ENCODE results near the gene C16orf78. TPM values are rescaled to one million over a fixed set of nuclear protein-coding genes. Genes with fewer than 3 reads are reported as not detected.

Gene C16orf78, protein sequence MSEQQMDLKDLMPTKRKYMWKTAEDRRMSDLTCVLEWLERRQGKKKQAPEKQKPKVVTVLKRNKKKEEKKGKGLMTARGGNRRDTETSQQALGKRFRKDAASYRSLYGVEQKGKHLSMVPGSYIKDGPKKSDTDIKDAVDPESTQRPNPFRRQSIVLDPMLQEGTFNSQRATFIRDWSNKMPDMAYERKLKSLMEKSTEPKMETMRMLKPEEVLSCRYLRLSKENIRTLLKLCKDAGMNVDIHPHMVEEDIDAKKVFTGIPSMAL
- not detected for total RNA-seq

GRCh38 chr16:49373504-49373903 is at the start of gene C16orf78:
C16orf78 (plus strand) TSS chr16:49373804; CDS start chr16:49373940, 136 bp downstream.
- ATAC-seq (no peak), DNase-seq (no peak)
- H3K4me1 Mint-ChIP-seq = no peaks in the 10 kb centered on the region
- H3K4me3 Mint-ChIP-seq = no peak within 1 kb of the TSS
- H3K9me3 Mint-ChIP-seq (ENCODE audit: low read depth) = no peaks in the 10 kb centered on the region
- no peak within 1 kb of the TSS for H3K27ac Mint-ChIP-seq
- H3K27me3 Mint-ChIP-seq = peaks cover 4% of the 10 kb centered on the region
- CTCF ChIA-PET = no interaction called here
- no peaks in the 10 kb centered on the region for H3K36me3 Mint-ChIP-seq

DNA sequence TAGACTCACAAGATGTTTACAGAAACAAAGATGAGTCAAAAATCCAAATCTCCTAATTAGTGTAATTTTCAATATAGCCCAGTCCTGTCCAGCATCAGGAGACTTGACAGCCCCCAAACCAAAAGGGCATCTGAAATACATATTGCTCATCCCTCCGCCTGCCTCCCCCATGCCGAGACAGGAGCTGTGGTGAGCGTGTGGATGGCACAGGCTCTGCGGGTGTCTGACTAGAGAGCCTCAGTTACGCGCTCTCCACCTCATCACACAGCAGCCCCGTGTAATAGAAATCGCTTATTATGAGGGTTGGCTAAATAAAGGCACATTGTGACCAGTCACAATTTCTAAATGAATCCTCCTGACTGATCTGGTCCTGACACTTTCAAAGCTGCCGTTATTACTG is 48.9 kb upstream of the C16orf78 start:
- CTCF ChIA-PET = no interaction called here
- Mint-ChIP-seq H3K4me1 (no peaks in the 10 kb centered on the region), H3K4me3 (no peak overlapping the region), H3K27me3 (no peaks in the 10 kb centered on the region), H3K36me3 (no peaks in the 10 kb centered on the region), H3K9me3 (ENCODE audit: low read depth) (no peaks in the 10 kb centered on the region), H3K27ac (no peak overlapping the region)
- no peak for DNase-seq
- ATAC-seq = no peak

- DNase-seq = no peak
- Mint-ChIP-seq H3K27me3 (no peaks in the 10 kb centered on the region), H3K36me3 (no peaks in the 10 kb centered on the region), H3K4me1 (no peaks in the 10 kb centered on the region), H3K4me3 (no peak overlapping the region), H3K9me3 (ENCODE audit: low read depth) (no peaks in the 10 kb centered on the region), H3K27ac (no peak overlapping the region)
- CTCF ChIA-PET = no interaction called here
- no peak for ATAC-seq
These were observed 46.1 kb upstream of the C16orf78 start for GRCh38 chr16:49327466-49327865.

- DNase-seq (no peak), ATAC-seq (no peak)
- Mint-ChIP-seq H3K4me1 (no peaks in the 10 kb centered on the region), H3K9me3 (ENCODE audit: low read depth) (no peaks in the 10 kb centered on the region), H3K27ac (no peak overlapping the region), H3K27me3 (no peaks in the 10 kb centered on the region), H3K36me3 (no peaks in the 10 kb centered on the region), H3K4me3 (no peak overlapping the region)
- CTCF ChIA-PET = no interaction called here
These were observed 45.3 kb upstream of the C16orf78 start for GRCh38 chr16:49328325-49328724.

GRCh38 chr16:49330562-49331201 is 42.9 kb upstream of the C16orf78 start:
- Mint-ChIP-seq H3K4me3 (no peak overlapping the region), H3K9me3 (ENCODE audit: low read depth) (no peaks in the 10 kb centered on the region), H3K4me1 (no peaks in the 10 kb centered on the region), H3K27me3 (no peaks in the 10 kb centered on the region), H3K36me3 (no peaks in the 10 kb centered on the region), H3K27ac (no peak overlapping the region)
- DNase-seq (no peak), ATAC-seq (no peak)
- CTCF ChIA-PET = no interaction called here

DNA sequence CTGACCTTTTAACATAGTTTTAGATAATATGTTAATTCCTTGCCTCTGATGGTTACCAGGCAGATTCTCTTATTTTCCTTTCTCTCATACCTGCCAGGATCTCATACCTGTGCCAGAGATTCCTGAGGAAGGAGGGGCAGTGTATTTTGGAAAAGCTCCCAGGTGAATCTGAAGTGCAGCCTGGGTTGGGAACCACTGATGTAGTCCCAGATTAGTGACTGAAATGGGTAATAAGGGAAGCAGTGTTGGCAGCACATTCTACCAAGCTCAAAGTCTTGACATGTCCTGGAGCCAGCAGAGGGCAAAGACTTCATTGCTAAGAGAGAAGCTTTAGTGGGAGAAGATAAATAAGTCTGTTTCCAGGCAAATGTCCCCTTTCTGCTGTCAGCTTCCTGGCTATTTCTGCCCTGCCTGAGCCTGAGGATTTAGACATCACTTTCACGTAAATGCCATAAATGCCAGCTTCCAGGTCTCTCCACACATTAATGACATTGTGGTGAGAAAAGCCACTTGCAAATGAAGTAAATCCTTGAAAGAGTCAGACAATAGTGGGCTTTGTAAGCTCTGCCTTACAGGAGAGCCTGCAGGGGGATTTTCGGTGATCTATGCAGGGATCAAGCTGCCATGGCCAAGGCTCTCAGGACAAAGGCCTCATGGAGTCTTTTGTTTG is 40.9 kb upstream of the C16orf78 start:
- no peak overlapping the region for H3K27ac Mint-ChIP-seq
- CTCF ChIA-PET = no interaction called here
- no peaks in the 10 kb centered on the region for H3K27me3 Mint-ChIP-seq
- no peak overlapping the region for H3K4me3 Mint-ChIP-seq
- H3K36me3 Mint-ChIP-seq = no peaks in the 10 kb centered on the region
- DNase-seq (no peak), ATAC-seq (no peak)
- no peaks in the 10 kb centered on the region for H3K4me1 Mint-ChIP-seq
- no peaks in the 10 kb centered on the region for H3K9me3 Mint-ChIP-seq (ENCODE audit: low read depth)

GRCh38 chr16:49333259-49333597 is 40.4 kb upstream of the C16orf78 start:
- Mint-ChIP-seq H3K9me3 (ENCODE audit: low read depth) (no peaks in the 10 kb centered on the region), H3K36me3 (no peaks in the 10 kb centered on the region), H3K4me1 (no peaks in the 10 kb centered on the region), H3K27ac (no peak overlapping the region), H3K27me3 (no peaks in the 10 kb centered on the region), H3K4me3 (no peak overlapping the region)
- DNase-seq (no peak), ATAC-seq (no peak)
- CTCF ChIA-PET = no interaction called here

DNA sequence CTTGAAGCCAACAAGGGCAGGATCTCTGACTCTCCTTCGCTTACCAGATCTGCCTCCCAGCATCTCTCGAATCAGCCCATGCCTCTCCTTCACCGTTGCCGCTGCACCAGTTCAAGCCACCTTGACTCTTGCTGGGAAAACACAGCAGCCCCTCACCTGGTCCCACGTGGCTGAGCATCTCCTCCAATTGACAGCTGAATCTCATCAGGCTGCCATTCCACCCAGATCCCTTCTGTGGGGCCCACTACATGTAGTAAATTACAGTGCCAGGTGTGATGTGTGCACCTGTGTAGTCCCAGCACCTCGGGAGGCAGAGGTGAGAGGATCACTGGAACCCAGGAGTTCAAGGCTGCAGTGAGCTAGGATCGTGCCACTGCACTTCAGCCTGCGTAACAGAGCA is 37.8 kb upstream of the C16orf78 start:
- Mint-ChIP-seq H3K4me1 (no peaks in the 10 kb centered on the region), H3K36me3 (no peaks in the 10 kb centered on the region), H3K27me3 (no peaks in the 10 kb centered on the region), H3K9me3 (ENCODE audit: low read depth) (no peaks in the 10 kb centered on the region), H3K4me3 (no peak overlapping the region), H3K27ac (no peak overlapping the region)
- ATAC-seq (no peak), DNase-seq (no peak)
- CTCF ChIA-PET = no interaction called here

DNA sequence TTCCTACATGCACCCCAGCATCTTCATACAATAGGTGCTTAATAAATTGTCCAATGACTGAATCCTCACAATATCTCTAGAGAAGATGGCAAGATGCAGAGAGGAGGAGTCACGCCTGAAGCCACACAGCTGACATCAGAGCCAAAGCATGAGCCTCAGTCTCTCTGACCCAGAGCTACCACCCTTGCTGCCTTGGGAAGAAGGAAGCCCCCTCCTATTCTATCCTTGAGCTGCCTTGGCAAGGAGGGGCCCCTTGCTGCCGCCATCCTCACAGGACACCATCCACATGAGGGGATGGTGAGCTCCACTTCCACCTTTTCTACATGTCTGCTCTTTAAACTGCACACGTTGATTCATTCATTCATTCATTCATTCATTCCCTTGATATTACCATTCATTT is 37.0 kb upstream of the C16orf78 start:
- Mint-ChIP-seq H3K27ac (no peak overlapping the region), H3K9me3 (ENCODE audit: low read depth) (no peaks in the 10 kb centered on the region), H3K36me3 (no peaks in the 10 kb centered on the region), H3K4me3 (no peak overlapping the region), H3K27me3 (no peaks in the 10 kb centered on the region), H3K4me1 (no peaks in the 10 kb centered on the region)
- CTCF ChIA-PET = no interaction called here
- no peak for DNase-seq
- no peak for ATAC-seq

- Mint-ChIP-seq H3K27ac (no peak overlapping the region), H3K27me3 (no peaks in the 10 kb centered on the region), H3K9me3 (ENCODE audit: low read depth) (no peaks in the 10 kb centered on the region), H3K4me3 (no peak overlapping the region), H3K4me1 (no peaks in the 10 kb centered on the region), H3K36me3 (no peaks in the 10 kb centered on the region)
- CTCF ChIA-PET = no interaction called here
- DNase-seq = no peak
- no peak for ATAC-seq
These were observed 35.7 kb upstream of the C16orf78 start for GRCh38 chr16:49337814-49338350.

- Mint-ChIP-seq H3K9me3 (ENCODE audit: low read depth) (no peaks in the 10 kb centered on the region), H3K4me3 (no peak overlapping the region), H3K27ac (no peak overlapping the region), H3K4me1 (no peaks in the 10 kb centered on the region), H3K36me3 (no peaks in the 10 kb centered on the region), H3K27me3 (no peaks in the 10 kb centered on the region)
- ATAC-seq (no peak), DNase-seq (no peak)
- CTCF ChIA-PET = no interaction called here
These were observed 34.9 kb upstream of the C16orf78 start for GRCh38 chr16:49338611-49339265.

DNA sequence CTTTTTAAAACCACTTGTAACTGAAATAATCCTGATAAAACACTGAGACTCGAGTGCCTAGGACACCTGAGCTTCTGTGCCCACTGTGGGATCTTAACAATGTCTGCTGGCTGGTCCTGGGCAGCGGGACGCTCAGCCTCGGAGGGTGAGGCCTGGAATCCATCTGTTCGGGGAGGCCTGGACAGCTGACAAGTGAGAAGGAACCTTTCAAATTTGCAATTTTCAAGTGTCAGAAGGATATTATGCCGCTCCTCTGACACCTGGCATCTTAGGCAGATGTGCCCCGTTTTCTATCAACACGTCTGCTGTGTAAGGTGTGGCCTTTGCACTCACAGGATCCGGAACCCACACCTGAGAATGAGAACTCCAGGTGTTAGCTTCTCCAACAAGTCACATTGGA is 33.1 kb upstream of the C16orf78 start:
- no peak for ATAC-seq
- CTCF ChIA-PET = no interaction called here
- DNase-seq = no peak

DNA sequence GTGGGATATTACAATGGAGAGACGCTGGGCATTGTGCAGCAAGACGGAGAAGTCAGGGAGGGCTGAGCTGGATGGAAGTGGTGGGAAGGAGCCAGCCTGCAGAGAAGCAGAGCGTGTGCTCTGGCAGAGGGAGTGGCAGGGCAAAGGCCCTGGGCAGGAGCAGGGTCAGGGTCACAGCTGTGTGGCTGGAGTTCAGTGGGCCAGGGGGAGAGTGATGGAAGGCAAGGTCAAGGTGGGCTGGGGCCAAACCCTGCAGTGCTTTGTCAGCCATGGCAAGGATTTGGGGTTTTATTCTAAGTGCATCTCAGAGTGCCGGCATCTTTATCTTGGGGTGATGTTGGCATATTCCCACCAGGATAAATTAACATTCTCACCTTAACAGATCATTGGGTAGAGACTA is 31.9 kb upstream of the C16orf78 start:
- Mint-ChIP-seq H3K27ac (no peak overlapping the region), H3K27me3 (no peaks in the 10 kb centered on the region), H3K9me3 (ENCODE audit: low read depth) (no peaks in the 10 kb centered on the region), H3K4me1 (no peaks in the 10 kb centered on the region), H3K36me3 (no peaks in the 10 kb centered on the region), H3K4me3 (no peak overlapping the region)
- ATAC-seq (no peak), DNase-seq (no peak)
- CTCF ChIA-PET = no interaction called here

More for the DNA sequence above, 33.1 kb upstream of the C16orf78 start:
- no peak overlapping the region for H3K4me3 Mint-ChIP-seq
- H3K9me3 Mint-ChIP-seq (ENCODE audit: low read depth) = no peaks in the 10 kb centered on the region
- no peaks in the 10 kb centered on the region for H3K4me1 Mint-ChIP-seq
- no peak overlapping the region for H3K27ac Mint-ChIP-seq
- H3K36me3 Mint-ChIP-seq = no peaks in the 10 kb centered on the region
- no peaks in the 10 kb centered on the region for H3K27me3 Mint-ChIP-seq

Data from activated CD8-positive, alpha-beta memory T cell treated with anti-CD3 and anti-CD28 coated beads, Interleukin-2, amount 10 ng/mL, durations not matched to agents 7 days and 5 days (primary cell).